RWPE1 (cell line): ENCODE results near the gene NCAPD3.
A peak's percentile ranks its signal among the peaks of the same experiment; 100 is the strongest.

Experiments
- CTCF ChIA-PET: fragments of 350-600 bp; sonication (Branson Sonifier 250); formaldehyde crosslinking; extraction: SDS; loops from one replicate; lab custom pipeline; 2021; lab: Yijun Ruan, JAX
- POLR2A ChIA-PET: fragments of 400-600 bp; formaldehyde crosslinking; extraction: SDS; loops from one replicate; lab custom pipeline; 2020; ENCODE audit warnings: antibody characterized with exemption; ENCODE audit not compliant: low non-redundant PET; lab: Yijun Ruan, JAX
- DNase-seq: peaks from one replicate; pipeline ENCODE4 v3.0.0; 2012; ENCODE audit warnings: low spot score
- H3K27ac ChIP-seq: fragments of 450-650 bp; 2 replicates; pipeline ENCODE4 v1.5.1; 2017
- CTCF ChIP-seq: fragments of 450-650 bp; conservative IDR thresholded peaks from 2 replicates; pipeline ENCODE4 v1.5.1; 2017; ENCODE audit warnings: low read depth, mild to moderate bottlenecking

NCAPD3 gene

GRCh38 chr11:134270250-134270714 is 46.5 kb upstream of the NCAPD3 start:
- no peak for TF ChIP-seq CTCF
- POLR2A ChIA-PET = no interaction called here
- DNase-seq = no peak
- CTCF ChIA-PET = interaction anchor here (0.6 to 1.9 kb wide), 3 partner anchors 9 to 424 kb away, joined by 5 to 8 read pairs (median 5); no protein-coding TSS in a partner anchor
- no peak overlapping the region for H3K27ac ChIP-seq

GRCh38 chr11:134267966-134268365 is 44.2 kb upstream of the NCAPD3 start:
- ChIA-PET CTCF (interaction anchor here (0.6 kb wide), 1 partner anchor 283 kb away, joined by 3 read pairs; no protein-coding TSS in a partner anchor), POLR2A (no interaction called here)
- peak overlapping the region; percentile 67; the same call in 1 of the 2 replicates for H3K27ac ChIP-seq

GRCh38 chr11:134267461-134267860 is 43.7 kb upstream of the NCAPD3 start:
- peak overlapping the region; percentile 67; the same call in 1 of the 2 replicates for H3K27ac ChIP-seq
- CTCF ChIA-PET = interaction anchor here (0.6 kb wide), 1 partner anchor 283 kb away, joined by 3 read pairs; no protein-coding TSS in a partner anchor
- POLR2A ChIA-PET = no interaction called here
- no peak for TF ChIP-seq CTCF
- no peak for DNase-seq

More at GRCh38 chr11:134267966-134268365, 44.2 kb upstream of the NCAPD3 start:
- DNase-seq = no peak
- no peak for TF ChIP-seq CTCF

GRCh38 chr11:134266841-134267251 is 43.1 kb upstream of the NCAPD3 start:
- peak overlapping the region; percentile 71; the same call in 1 of the 2 replicates for H3K27ac ChIP-seq

GRCh38 chr11:134266440-134266839 is 42.7 kb upstream of the NCAPD3 start:
- TF ChIP-seq CTCF = no peak
- no peak for DNase-seq
- peak overlapping the region; percentile 71; the same call in 1 of the 2 replicates for H3K27ac ChIP-seq
- POLR2A ChIA-PET = no interaction called here
- CTCF ChIA-PET = interaction anchor here (0.6 to 0.8 kb wide), 2 partner anchors 10 to 258 kb away, joined by 4 read pairs; partner anchors contain the start of gene GLB1L3

More at GRCh38 chr11:134266841-134267251, 43.1 kb upstream of the NCAPD3 start:
- DNase-seq = peak; percentile 84
- CTCF ChIA-PET = interaction anchor here (0.8 kb wide), 1 partner anchor 10 kb away, joined by 4 read pairs; the partner anchor contains the start of gene GLB1L3
- POLR2A ChIA-PET = no interaction called here
- TF ChIP-seq CTCF = no peak

- ChIA-PET CTCF (no interaction called here), POLR2A (no interaction called here)
- no peak for DNase-seq
- no peak overlapping the region for H3K27ac ChIP-seq
- TF ChIP-seq CTCF = no peak
These were observed 41.4 kb upstream of the NCAPD3 start for GRCh38 chr11:134264966-134265764.
